Loucy (cell line): ENCODE measurements around the gene C5orf47.

ENCODE experiments used
- H2AFZ ChIP-seq: fragments of 200-600 bp; sonication (generic); 2 replicates; pipeline ENCODE4 v1.6.0; 2016; ENCODE audit warnings: antibody characterized with exemption, mild to moderate bottlenecking, low read length, moderate library complexity
- H3F3A ChIP-seq: fragments of 200-600 bp; 2 replicates; pipeline ENCODE4 v1.6.0; 2016; ENCODE audit warnings: antibody characterized with exemption, low read depth, mild to moderate bottlenecking
- H3K27me3 ChIP-seq: fragments of 200-600 bp; sonication (generic); 2 replicates; pipeline ENCODE4 v1.6.1; 2014; ENCODE audit warnings: low read length, mild to moderate bottlenecking; ENCODE audit not compliant: insufficient read depth, poor library complexity, severe bottlenecking
- H3K36me3 ChIP-seq: fragments of 200-600 bp; sonication (generic); 2 replicates; pipeline ENCODE4 v1.6.1; 2016; ENCODE audit warnings: low read length; ENCODE audit not compliant: insufficient read depth
- H3K4me1 ChIP-seq: fragments of 200-600 bp; sonication (generic); 2 replicates; pipeline ENCODE4 v1.5.1; 2014; ENCODE audit warnings: low read length, mild to moderate bottlenecking; ENCODE audit not compliant: insufficient read depth, poor library complexity, severe bottlenecking
- H3K4me2 ChIP-seq: fragments of 200-600 bp; sonication (generic); 2 replicates; pipeline ENCODE4 v1.6.0; 2014; ENCODE audit warnings: antibody characterized with exemption, low read length, low read depth, mild to moderate bottlenecking; ENCODE audit not compliant: poor library complexity, severe bottlenecking
- H3K4me3 ChIP-seq: fragments of 200-600 bp; sonication (generic); 2 replicates; pipeline ENCODE4 v1.5.1; 2014; ENCODE audit warnings: low read length, mild to moderate bottlenecking, mixed read lengths; ENCODE audit not compliant: poor library complexity, severe bottlenecking
- H3K79me2 ChIP-seq: fragments of 200-600 bp; sonication (generic); 2 replicates; pipeline ENCODE4 v1.6.1; 2014; ENCODE audit warnings: low read length; ENCODE audit not compliant: insufficient read depth
- H3K9ac ChIP-seq: fragments of 200-600 bp; sonication (generic); 2 replicates; pipeline ENCODE4 v1.6.0; 2014; ENCODE audit warnings: mild to moderate bottlenecking, low read depth, low read length, moderate library complexity; ENCODE audit not compliant: poor library complexity, severe bottlenecking
- H3K9me2 ChIP-seq: fragments of 200-600 bp; sonication (generic); replicated peaks from 2 replicates; pipeline ENCODE4 v1.6.1; 2016; ENCODE audit warnings: low read depth, low read length, mixed read lengths
- H3K9me3 ChIP-seq: fragments of 200-600 bp; sonication (generic); 2 replicates; pipeline ENCODE4 v1.6.1; 2014; ENCODE audit warnings: mild to moderate bottlenecking, antibody characterized with exemption, low read length, low read depth; ENCODE audit not compliant: insufficient read depth
- H4K20me1 ChIP-seq: fragments of 200-600 bp; sonication (generic); 2 replicates; pipeline ENCODE4 v1.6.0; 2014; ENCODE audit warnings: antibody characterized with exemption, low read length, mild to moderate bottlenecking; ENCODE audit not compliant: insufficient read depth, poor library complexity, severe bottlenecking
- CTCF ChIP-seq: fragments of 200-600 bp; sonication (generic); conservative IDR thresholded peaks from 2 replicates; pipeline ENCODE4 v1.5.1; 2014; ENCODE audit warnings: mild to moderate bottlenecking, antibody characterized with exemption, low read length
- EZH2phosphoT487 ChIP-seq: fragments of 200-600 bp; IDR thresholded peaks from 2 replicates; pipeline ENCODE4 v1.6.1; 2018; ENCODE audit warnings: antibody characterized with exemption, mild to moderate bottlenecking, moderate library complexity, borderline replicate concordance

The C5orf47 gene

GRCh38 chr5:173954671-173955521 is 34.1 kb upstream of the C5orf47 start:
- TF ChIP-seq EZH2phosphoT487 (no peak), CTCF (no peak)
- no peak overlapping the region for H3K9ac ChIP-seq
- no peaks in the 10 kb centered on the region for H3K9me2 ChIP-seq
- H3K4me1 ChIP-seq: no peaks in the 10 kb centered on the region
- H4K20me1 ChIP-seq: no peaks in the 10 kb centered on the region
- no peaks in the 10 kb centered on the region for H3K27me3 ChIP-seq
- H2AFZ ChIP-seq: no peak overlapping the region
- H3F3A ChIP-seq: no peaks in the 10 kb centered on the region
- H3K36me3 ChIP-seq: peaks cover 9% of the 10 kb centered on the region; the same call in 1 of the 2 replicates
- no peaks in the 10 kb centered on the region for H3K9me3 ChIP-seq
- H3K4me3 ChIP-seq: no peak overlapping the region
- H3K79me2 ChIP-seq: no peaks in the 10 kb centered on the region
- no peak overlapping the region for H3K4me2 ChIP-seq

GRCh38 chr5:173960986-173961385 is 28.0 kb upstream of the C5orf47 start:
- Histone ChIP-seq H2AFZ (no peak overlapping the region), H3K4me2 (no peak overlapping the region), H3K9ac (no peak overlapping the region), H3K36me3 (no peaks in the 10 kb centered on the region), H3K9me2 (no peaks in the 10 kb centered on the region), H3F3A (no peaks in the 10 kb centered on the region), H3K27me3 (no peaks in the 10 kb centered on the region), H3K4me1 (no peaks in the 10 kb centered on the region), H3K9me3 (no peaks in the 10 kb centered on the region), H3K79me2 (no peaks in the 10 kb centered on the region), H4K20me1 (no peaks in the 10 kb centered on the region), H3K4me3 (no peak overlapping the region)
- TF ChIP-seq CTCF (no peak), EZH2phosphoT487 (no peak)

GRCh38 chr5:173961418-173961817 is 27.6 kb upstream of the C5orf47 start:
- no peak overlapping the region for H3K4me3 ChIP-seq
- H3F3A ChIP-seq: no peaks in the 10 kb centered on the region
- no peaks in the 10 kb centered on the region for H3K9me3 ChIP-seq
- no peak overlapping the region for H2AFZ ChIP-seq
- H3K9ac ChIP-seq: no peak overlapping the region
- no peak overlapping the region for H3K4me2 ChIP-seq
- no peaks in the 10 kb centered on the region for H3K9me2 ChIP-seq
- TF ChIP-seq CTCF: no peak
- TF ChIP-seq EZH2phosphoT487: no peak
- H3K79me2 ChIP-seq: no peaks in the 10 kb centered on the region
- no peaks in the 10 kb centered on the region for H4K20me1 ChIP-seq
- H3K27me3 ChIP-seq: no peaks in the 10 kb centered on the region
- H3K36me3 ChIP-seq: no peaks in the 10 kb centered on the region
- H3K4me1 ChIP-seq: no peaks in the 10 kb centered on the region
